Skin epidermis (tissue), 12 donors: ENCODE results near the gene TBC1D14.

ENCODE experiments used
- H3K27ac ChIP-seq, 21 experiments: fragments of 200-600 bp; sonication (generic) in 11 of 21; one replicate each; pipeline ENCODE4 v1.5.0; 2020; ENCODE audit warnings: mild to moderate bottlenecking in 3 of 21, inconsistent platforms in 2 of 21, moderate library complexity in 2 of 21
- H3K4me3 ChIP-seq, 7 experiments: fragments of 200-600 bp; sonication (generic) in 2 of 7; one replicate each; pipeline ENCODE4 v1.5.0; 2020; ENCODE audit warnings: inconsistent platforms in 2 of 7, mild to moderate bottlenecking in 2 of 7, moderate library complexity in 1 of 7

The TBC1D14 gene

GRCh38 chr4:7023486-7023885 is 113.9 kb downstream of the TBC1D14 start:
- no peak overlapping the region for H3K4me3 ChIP-seq
- no peak overlapping the region for H3K27ac ChIP-seq

GRCh38 chr4:7023901-7024300 is 114.3 kb downstream of the TBC1D14 start:
- H3K27ac ChIP-seq: no peak overlapping the region
- H3K4me3 ChIP-seq: no peak overlapping the region

- H3K27ac ChIP-seq: no peak overlapping the region
- no peak overlapping the region for H3K4me3 ChIP-seq
Observed at GRCh38 chr4:7024336-7024890, 114.8 kb downstream of the TBC1D14 start.

- Histone ChIP-seq H3K27ac (no peak overlapping the region), H3K4me3 (no peak overlapping the region)
Observed at GRCh38 chr4:7025040-7025602, 115.5 kb downstream of the TBC1D14 start.

- no peak overlapping the region for H3K27ac ChIP-seq
Observed at GRCh38 chr4:7026107-7026506, 116.5 kb downstream of the TBC1D14 start.

GRCh38 chr4:7027284-7027683 is 117.7 kb downstream of the TBC1D14 start:
- Histone ChIP-seq H3K4me3 (no peak overlapping the region), H3K27ac (no peak overlapping the region)

More at GRCh38 chr4:7026107-7026506, 116.5 kb downstream of the TBC1D14 start:
- no peak overlapping the region for H3K4me3 ChIP-seq

- Histone ChIP-seq H3K27ac (no peak overlapping the region), H3K4me3 (no peak overlapping the region)
Observed at GRCh38 chr4:7027913-7028312, 118.3 kb downstream of the TBC1D14 start.

- H3K4me3 ChIP-seq: no peak overlapping the region
- H3K27ac ChIP-seq: peak overlapping the region in 2 of 21 experiments; percentile 16 to 27
Observed at GRCh38 chr4:7029212-7029611, 119.6 kb downstream of the TBC1D14 start.

GRCh38 chr4:7029921-7030320 is 120.3 kb downstream of the TBC1D14 start:
- Histone ChIP-seq H3K4me3 (no peak overlapping the region), H3K27ac (peak overlapping the region in 1 of 21 experiments; percentile 16)

- no peak overlapping the region for H3K27ac ChIP-seq
- no peak overlapping the region for H3K4me3 ChIP-seq
Observed at GRCh38 chr4:7030856-7031255, 121.2 kb downstream of the TBC1D14 start.

GRCh38 chr4:7031558-7032449 is 122.2 kb downstream of the TBC1D14 start:
- no peak overlapping the region for H3K27ac ChIP-seq
- H3K4me3 ChIP-seq: no peak overlapping the region

GRCh38 chr4:7032596-7032995 is 123.0 kb downstream of the TBC1D14 start:
- Histone ChIP-seq H3K27ac (no peak overlapping the region), H3K4me3 (no peak overlapping the region)

- peak overlapping the region in 1 of 21 experiments; percentile 21 for H3K27ac ChIP-seq
- H3K4me3 ChIP-seq: no peak overlapping the region
Observed at GRCh38 chr4:7034262-7035081, 124.8 kb downstream of the TBC1D14 start.

GRCh38 chr4:7037425-7037824 is 127.8 kb downstream of the TBC1D14 start:
- Histone ChIP-seq H3K27ac (no peak overlapping the region), H3K4me3 (no peak overlapping the region)

GRCh38 chr4:7040765-7041164 is 131.1 kb downstream of the TBC1D14 start:
- Histone ChIP-seq H3K4me3 (no peak overlapping the region), H3K27ac (no peak overlapping the region)

- H3K4me3 ChIP-seq: no peak overlapping the region
- H3K27ac ChIP-seq: no peak overlapping the region
Observed at GRCh38 chr4:7041246-7041645, 131.6 kb downstream of the TBC1D14 start.

GRCh38 chr4:7041801-7042502 is 132.3 kb downstream of the TBC1D14 start:
- Histone ChIP-seq H3K4me3 (peak overlapping the region; percentile 58 to 88 (median 66)), H3K27ac (peak overlapping the region in 20 of 21 experiments; percentile 3 to 85 (median 72))

GRCh38 chr4:7042503-7043283 is 133.1 kb downstream of the TBC1D14 start:
- Histone ChIP-seq H3K4me3 (peak overlapping the region; percentile 58 to 88 (median 66)), H3K27ac (peak overlapping the region; percentile 3 to 85 (median 71))
